ENCODE data around the gene FCAMR. TPM values are rescaled to one million over a fixed set of nuclear protein-coding genes. Genes with fewer than 3 reads are reported as not detected.

Gene FCAMR
- not detected for polyA plus RNA-seq (2013, experiment 1 of 2)
- polyA plus RNA-seq (2013, experiment 2 of 2), result not detected

- Histone ChIP-seq H3K9me3 (ENCODE audit: control insufficient read depth, low read length) (no peaks in the 10 kb centered on the region), H3K4me1 (ENCODE audit: control insufficient read depth, insufficient read depth, low read length, poor library complexity, severe bottlenecking) (no peaks in the 10 kb centered on the region), H3K36me3 (ENCODE audit: control insufficient read depth, insufficient read depth, low read length) (no peaks in the 10 kb centered on the region), H3K4me3 (ENCODE audit: extremely low read depth, insufficient read depth, low read length, poor library complexity, severe bottlenecking) (no peak within 1 kb of the TSS), H3K27ac (ENCODE audit: low read depth, low read length, severe bottlenecking) (no peak within 1 kb of the TSS)
- WGBS, 2 experiments (ENCODE audit: insufficient coverage in 2 of 2), result 86 to 92% methylated on average over 1 of the region's 2 CpGs
Measured at GRCh38 chr1:206970446-206970845, at the start of gene FCAMR. FCAMR (minus strand) TSS chr1:206970460; CDS start chr1:206970125, 335 bp downstream.

DNA sequence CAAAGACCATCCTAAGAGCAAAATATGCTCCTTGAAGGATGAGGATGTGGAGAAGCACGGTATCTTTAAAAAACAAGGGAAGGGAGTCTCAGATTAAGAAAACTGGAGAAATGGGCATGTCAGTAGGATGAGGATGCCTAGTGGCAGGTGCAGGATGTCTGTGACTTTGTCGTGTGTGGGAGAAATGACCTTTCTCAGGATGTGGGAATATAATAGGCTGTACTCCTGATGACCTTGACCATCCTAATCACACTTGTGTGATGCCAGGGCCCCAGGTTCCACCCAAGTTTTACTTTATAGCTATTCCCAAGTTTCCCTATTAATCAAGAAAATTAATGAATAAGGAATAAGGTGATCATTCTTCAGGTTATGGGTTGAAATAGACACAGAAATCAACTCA, 49.4 kb upstream of the FCAMR start:
- no peak overlapping the region for H3K27ac ChIP-seq (ENCODE audit: low read depth, low read length, severe bottlenecking)
- no peak overlapping the region for H3K4me3 ChIP-seq (ENCODE audit: extremely low read depth, insufficient read depth, low read length, poor library complexity, severe bottlenecking)
- WGBS, 2 experiments (ENCODE audit: insufficient coverage in 2 of 2), result 100% methylated on average over 1 of the region's 2 CpGs
- no peaks in the 10 kb centered on the region for H3K36me3 ChIP-seq (ENCODE audit: control insufficient read depth, insufficient read depth, low read length)
- H3K9me3 ChIP-seq (ENCODE audit: control insufficient read depth, low read length), result no peaks in the 10 kb centered on the region
- peaks cover 18% of the 10 kb centered on the region for H3K4me1 ChIP-seq (ENCODE audit: control insufficient read depth, insufficient read depth, low read length, poor library complexity, severe bottlenecking)

GRCh38 chr1:207019161-207019560, 48.9 kb upstream of the FCAMR start:
- 88 to 100% methylated on average over 1 of the region's 2 CpGs for WGBS, 2 experiments (ENCODE audit: insufficient coverage in 2 of 2)
- H3K4me1 ChIP-seq (ENCODE audit: control insufficient read depth, insufficient read depth, low read length, poor library complexity, severe bottlenecking), result peaks cover 14% of the 10 kb centered on the region
- no peaks in the 10 kb centered on the region for H3K9me3 ChIP-seq (ENCODE audit: control insufficient read depth, low read length)
- no peaks in the 10 kb centered on the region for H3K36me3 ChIP-seq (ENCODE audit: control insufficient read depth, insufficient read depth, low read length)
- no peak overlapping the region for H3K4me3 ChIP-seq (ENCODE audit: extremely low read depth, insufficient read depth, low read length, poor library complexity, severe bottlenecking)
- H3K27ac ChIP-seq (ENCODE audit: low read depth, low read length, severe bottlenecking), result no peak overlapping the region

DNA sequence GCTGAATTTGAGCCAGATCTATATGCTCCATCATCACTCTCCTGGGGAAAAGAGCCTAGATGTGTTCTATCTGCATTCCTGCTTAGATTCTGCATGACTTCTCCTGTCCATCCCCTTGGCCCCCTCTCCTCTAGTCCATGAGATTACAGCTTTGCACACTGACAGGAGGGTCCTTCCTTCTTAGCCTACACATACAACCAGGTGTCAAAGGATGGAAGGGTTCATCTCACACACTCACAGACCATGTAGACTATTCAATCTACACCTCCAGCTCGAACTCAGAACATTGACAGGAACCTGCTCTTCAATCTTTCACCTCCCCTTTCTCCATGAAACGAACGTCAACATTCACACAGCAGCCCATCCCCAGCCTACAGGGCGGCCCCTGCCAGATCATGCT, 48.4 kb upstream of the FCAMR start:
- peaks cover 10% of the 10 kb centered on the region for H3K4me1 ChIP-seq (ENCODE audit: control insufficient read depth, insufficient read depth, low read length, poor library complexity, severe bottlenecking)
- H3K4me3 ChIP-seq (ENCODE audit: extremely low read depth, insufficient read depth, low read length, poor library complexity, severe bottlenecking), result no peak overlapping the region
- WGBS, 2 experiments (ENCODE audit: insufficient coverage in 2 of 2), result 80 to 82% methylated on average over 1 to 3 of the region's 4 CpGs
- H3K27ac ChIP-seq (ENCODE audit: low read depth, low read length, severe bottlenecking), result no peak overlapping the region
- no peaks in the 10 kb centered on the region for H3K36me3 ChIP-seq (ENCODE audit: control insufficient read depth, insufficient read depth, low read length)
- H3K9me3 ChIP-seq (ENCODE audit: control insufficient read depth, low read length), result no peaks in the 10 kb centered on the region

DNA sequence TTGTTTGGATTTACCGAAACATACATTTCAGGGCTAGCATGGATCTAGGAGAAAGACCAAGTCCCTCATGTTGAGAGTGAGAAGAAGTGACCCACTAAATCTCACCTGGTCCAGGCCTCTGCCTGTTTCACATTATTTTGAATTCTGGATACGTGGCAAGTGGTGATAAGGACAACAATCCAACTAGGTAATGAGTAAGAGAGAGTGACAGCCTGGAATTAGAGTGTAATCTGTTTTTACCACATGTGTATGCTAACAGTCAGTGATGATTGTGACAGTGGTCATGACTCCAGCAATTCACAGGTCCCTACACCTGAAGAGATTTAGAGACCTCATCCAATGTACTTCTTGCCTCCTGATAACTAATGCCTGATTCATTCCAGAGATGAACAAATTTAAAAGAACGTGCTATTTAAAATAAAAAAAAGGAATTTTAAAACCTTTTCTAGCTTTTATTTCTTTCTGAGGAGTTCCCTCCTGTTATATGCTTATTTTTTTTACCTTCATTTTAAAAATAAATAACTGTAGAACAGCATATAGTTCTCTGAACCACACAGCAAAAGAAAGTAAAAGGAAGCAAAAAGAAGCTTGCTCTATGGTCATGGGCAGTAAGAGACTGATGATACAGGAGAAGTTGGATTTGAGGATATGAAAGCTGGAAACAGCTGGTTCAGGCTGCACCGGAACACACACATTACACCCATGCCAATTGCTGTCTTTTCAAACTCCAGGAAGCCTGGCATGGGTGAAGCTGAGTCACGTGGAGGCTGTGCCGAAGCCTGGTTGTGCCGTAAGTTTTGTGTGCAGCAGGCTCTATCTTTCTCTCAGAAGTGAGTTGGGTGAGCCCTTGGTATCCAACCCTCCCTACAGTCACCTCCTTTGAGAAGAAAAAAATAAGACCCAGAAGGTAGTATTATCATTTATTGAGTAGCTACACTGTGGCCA, 47.6 kb upstream of the FCAMR start:
- no peaks in the 10 kb centered on the region for H3K36me3 ChIP-seq (ENCODE audit: control insufficient read depth, insufficient read depth, low read length)
- no peaks in the 10 kb centered on the region for H3K9me3 ChIP-seq (ENCODE audit: control insufficient read depth, low read length)
- no peak overlapping the region for H3K4me3 ChIP-seq (ENCODE audit: extremely low read depth, insufficient read depth, low read length, poor library complexity, severe bottlenecking)
- peaks cover 10% of the 10 kb centered on the region for H3K4me1 ChIP-seq (ENCODE audit: control insufficient read depth, insufficient read depth, low read length, poor library complexity, severe bottlenecking)
- H3K27ac ChIP-seq (ENCODE audit: low read depth, low read length, severe bottlenecking), result no peak overlapping the region
- WGBS, 2 experiments (ENCODE audit: insufficient coverage in 2 of 2), result 74 to 100% methylated on average over 2 to 3 of the region's 7 CpGs

- Histone ChIP-seq H3K4me1 (ENCODE audit: control insufficient read depth, insufficient read depth, low read length, poor library complexity, severe bottlenecking) (peaks cover 7% of the 10 kb centered on the region), H3K36me3 (ENCODE audit: control insufficient read depth, insufficient read depth, low read length) (no peaks in the 10 kb centered on the region), H3K4me3 (ENCODE audit: extremely low read depth, insufficient read depth, low read length, poor library complexity, severe bottlenecking) (no peak overlapping the region), H3K27ac (ENCODE audit: low read depth, low read length, severe bottlenecking) (no peak overlapping the region), H3K9me3 (ENCODE audit: control insufficient read depth, low read length) (no peaks in the 10 kb centered on the region)
- 97 to 100% methylated on average over 1 to 3 of the region's 3 CpGs for WGBS, 2 experiments (ENCODE audit: insufficient coverage in 2 of 2)
Measured at GRCh38 chr1:207015791-207016190, 45.5 kb upstream of the FCAMR start.

GRCh38 chr1:207014728-207015127, 44.5 kb upstream of the FCAMR start:
- 100% methylated on average over 1 of the region's 3 CpGs; no CpG with 5 or more reads in 1 of the 2 experiments for WGBS, 2 experiments (ENCODE audit: insufficient coverage in 2 of 2)
- no peaks in the 10 kb centered on the region for H3K9me3 ChIP-seq (ENCODE audit: control insufficient read depth, low read length)
- H3K4me3 ChIP-seq (ENCODE audit: extremely low read depth, insufficient read depth, low read length, poor library complexity, severe bottlenecking), result no peak overlapping the region
- H3K27ac ChIP-seq (ENCODE audit: low read depth, low read length, severe bottlenecking), result no peak overlapping the region
- H3K36me3 ChIP-seq (ENCODE audit: control insufficient read depth, insufficient read depth, low read length), result no peaks in the 10 kb centered on the region
- H3K4me1 ChIP-seq (ENCODE audit: control insufficient read depth, insufficient read depth, low read length, poor library complexity, severe bottlenecking), result no peaks in the 10 kb centered on the region

DNA sequence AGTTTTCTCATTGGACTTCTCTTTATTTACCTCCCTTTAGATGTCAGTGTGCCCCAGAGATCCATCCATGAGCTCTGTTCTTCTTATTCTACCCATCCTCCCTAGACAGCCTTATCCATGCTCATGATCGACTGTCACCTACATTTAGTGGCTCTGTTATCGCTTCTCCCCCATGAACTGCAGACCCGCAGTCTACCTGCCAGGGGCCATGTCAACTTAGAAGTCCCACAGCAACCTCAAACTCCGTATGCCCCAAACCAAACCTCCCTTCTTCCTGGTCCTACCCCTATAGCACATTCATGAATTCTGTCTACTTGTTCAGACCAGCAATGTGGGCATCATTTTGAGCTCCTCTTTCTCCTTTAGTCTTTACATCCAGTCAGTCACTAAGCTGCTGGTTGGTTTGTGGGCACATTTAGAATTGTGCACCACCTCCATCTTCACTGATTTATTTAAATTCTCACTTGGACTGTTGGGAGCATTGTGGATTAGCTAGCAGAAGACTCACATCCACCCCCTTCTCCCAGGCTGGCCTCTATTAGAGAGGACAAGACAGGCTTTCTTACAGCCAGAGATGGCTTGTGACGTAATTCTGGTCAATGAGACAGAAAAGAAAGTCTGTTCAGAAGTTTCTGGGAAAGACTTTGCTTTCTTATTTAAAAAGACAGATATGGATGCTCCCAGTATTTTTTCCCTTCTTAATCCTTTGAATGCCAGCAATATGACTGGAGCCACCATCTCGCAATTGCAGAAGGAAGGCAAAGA, 43.2 kb upstream of the FCAMR start:
- no peak overlapping the region for H3K4me3 ChIP-seq (ENCODE audit: extremely low read depth, insufficient read depth, low read length, poor library complexity, severe bottlenecking)
- H3K27ac ChIP-seq (ENCODE audit: low read depth, low read length, severe bottlenecking), result no peak overlapping the region
- peaks cover 4% of the 10 kb centered on the region for H3K4me1 ChIP-seq (ENCODE audit: control insufficient read depth, insufficient read depth, low read length, poor library complexity, severe bottlenecking)
- no peaks in the 10 kb centered on the region for H3K9me3 ChIP-seq (ENCODE audit: control insufficient read depth, low read length)
- 70 to 82% methylated on average over 4 to 6 of the region's 6 CpGs for WGBS, 2 experiments (ENCODE audit: insufficient coverage in 2 of 2)
- no peaks in the 10 kb centered on the region for H3K36me3 ChIP-seq (ENCODE audit: control insufficient read depth, insufficient read depth, low read length)

- WGBS, 2 experiments (ENCODE audit: insufficient coverage in 2 of 2), result 94 to 100% methylated on average over 2 of the region's 2 CpGs
- no peaks in the 10 kb centered on the region for H3K36me3 ChIP-seq (ENCODE audit: control insufficient read depth, insufficient read depth, low read length)
- H3K4me1 ChIP-seq (ENCODE audit: control insufficient read depth, insufficient read depth, low read length, poor library complexity, severe bottlenecking), result peaks cover 21% of the 10 kb centered on the region
- H3K9me3 ChIP-seq (ENCODE audit: control insufficient read depth, low read length), result peaks cover 5% of the 10 kb centered on the region
- H3K27ac ChIP-seq (ENCODE audit: low read depth, low read length, severe bottlenecking), result no peak overlapping the region
- H3K4me3 ChIP-seq (ENCODE audit: extremely low read depth, insufficient read depth, low read length, poor library complexity, severe bottlenecking), result no peak overlapping the region
Measured at GRCh38 chr1:207010726-207011125, 40.5 kb upstream of the FCAMR start.

DNA sequence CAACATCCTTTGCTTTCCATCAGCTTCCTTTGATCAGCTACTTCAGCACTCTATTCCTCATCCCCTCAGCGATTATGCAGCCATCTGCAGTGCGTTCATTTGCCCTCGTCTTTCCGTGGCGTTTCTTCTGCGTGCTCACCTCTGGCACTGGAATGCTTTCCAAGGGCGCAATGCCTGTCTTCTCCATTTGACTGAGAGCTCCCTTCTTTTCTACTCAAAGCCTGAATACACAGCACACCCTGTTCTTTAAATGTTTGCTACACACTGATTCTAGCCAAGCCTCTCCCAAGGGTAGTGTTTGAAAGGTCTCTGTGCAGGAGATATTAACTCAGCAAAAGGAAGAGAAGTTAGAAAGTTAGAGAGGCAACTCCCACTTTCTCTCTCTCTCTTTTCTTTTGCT, 39.7 kb upstream of the FCAMR start:
- H3K36me3 ChIP-seq (ENCODE audit: control insufficient read depth, insufficient read depth, low read length), result no peaks in the 10 kb centered on the region
- WGBS, 2 experiments (ENCODE audit: insufficient coverage in 2 of 2), result 93 to 98% methylated on average over 6 of the region's 7 CpGs
- no peak overlapping the region for H3K27ac ChIP-seq (ENCODE audit: low read depth, low read length, severe bottlenecking)
- H3K4me3 ChIP-seq (ENCODE audit: extremely low read depth, insufficient read depth, low read length, poor library complexity, severe bottlenecking), result no peak overlapping the region
- H3K9me3 ChIP-seq (ENCODE audit: control insufficient read depth, low read length), result peaks cover 5% of the 10 kb centered on the region
- peaks cover 21% of the 10 kb centered on the region for H3K4me1 ChIP-seq (ENCODE audit: control insufficient read depth, insufficient read depth, low read length, poor library complexity, severe bottlenecking)

Data from mesodermal cell (in vitro differentiated cells).